Measurements from ENCODE around the gene RTBDN. TPM values are rescaled to one million over a fixed set of nuclear protein-coding genes. Genes with fewer than 3 reads are reported as not detected.

The RTBDN gene
- total RNA-seq, 4 donors from 2014 or later, result not detected

DNA sequence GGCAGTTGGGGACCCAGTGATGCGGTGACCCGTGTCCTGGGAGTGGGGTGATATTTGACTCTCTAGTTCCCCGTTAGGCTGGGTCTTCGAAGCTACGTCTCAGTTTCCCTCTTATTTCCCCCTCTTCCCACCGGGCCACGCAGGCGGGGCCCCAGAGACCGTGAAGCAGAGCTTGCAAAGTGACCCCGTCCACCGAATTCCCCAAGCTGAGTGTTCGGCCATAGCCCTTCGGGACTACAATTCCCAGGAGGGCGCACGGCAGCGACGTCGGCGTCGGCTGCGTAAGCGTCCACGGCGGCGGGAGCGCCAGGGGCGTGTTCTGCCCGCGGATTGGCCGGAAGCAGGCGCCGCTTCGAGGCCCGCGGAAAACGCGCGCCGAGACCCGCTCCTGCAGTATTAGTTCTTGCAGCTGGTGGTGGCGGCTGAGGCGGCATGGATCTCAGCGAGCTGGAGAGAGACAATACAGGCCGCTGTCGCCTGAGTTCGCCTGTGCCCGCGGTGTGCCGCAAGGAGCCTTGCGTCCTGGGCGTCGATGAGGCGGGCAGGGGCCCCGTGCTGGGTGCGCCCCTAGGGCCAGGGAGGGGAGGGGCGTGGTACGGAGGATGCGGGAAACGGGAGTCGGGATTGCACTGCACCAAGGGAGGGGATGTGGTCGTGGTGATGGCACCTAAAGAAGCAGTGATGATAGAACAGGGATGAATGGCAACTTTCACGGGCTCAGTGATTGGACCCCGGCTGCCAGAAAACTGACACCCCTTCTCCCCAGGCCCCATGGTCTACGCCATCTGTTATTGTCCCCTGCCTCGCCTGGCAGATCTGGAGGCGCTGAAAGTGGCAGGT lies 27.9 kb downstream of the RTBDN start, which contains the start of gene RNASEH2A:
Gene RNASEH2A, plus strand, starts transcription at position 343 of the 840 bp plus-strand sequence. Its CDS starts 90 bp downstream, at position 433.
- intact Hi-C loops (cut with DNase I; ENCODE audit: low total_unique reads), result no loop called here
- Histone ChIP-seq H3K27ac (peak within 1 kb of the TSS; percentile 57 to 68), H3K27me3 (no peaks in the 10 kb centered on the region), H3K9me3 (no peaks in the 10 kb centered on the region), H3K36me3 (no peaks in the 10 kb centered on the region), H3K4me1 (peaks cover 0 to 6% of the 10 kb centered on the region in 2 donors), H3K4me3 (peak within 1 kb of the TSS; percentile 43 to 54)
- TF ChIP-seq, protein P1, sequence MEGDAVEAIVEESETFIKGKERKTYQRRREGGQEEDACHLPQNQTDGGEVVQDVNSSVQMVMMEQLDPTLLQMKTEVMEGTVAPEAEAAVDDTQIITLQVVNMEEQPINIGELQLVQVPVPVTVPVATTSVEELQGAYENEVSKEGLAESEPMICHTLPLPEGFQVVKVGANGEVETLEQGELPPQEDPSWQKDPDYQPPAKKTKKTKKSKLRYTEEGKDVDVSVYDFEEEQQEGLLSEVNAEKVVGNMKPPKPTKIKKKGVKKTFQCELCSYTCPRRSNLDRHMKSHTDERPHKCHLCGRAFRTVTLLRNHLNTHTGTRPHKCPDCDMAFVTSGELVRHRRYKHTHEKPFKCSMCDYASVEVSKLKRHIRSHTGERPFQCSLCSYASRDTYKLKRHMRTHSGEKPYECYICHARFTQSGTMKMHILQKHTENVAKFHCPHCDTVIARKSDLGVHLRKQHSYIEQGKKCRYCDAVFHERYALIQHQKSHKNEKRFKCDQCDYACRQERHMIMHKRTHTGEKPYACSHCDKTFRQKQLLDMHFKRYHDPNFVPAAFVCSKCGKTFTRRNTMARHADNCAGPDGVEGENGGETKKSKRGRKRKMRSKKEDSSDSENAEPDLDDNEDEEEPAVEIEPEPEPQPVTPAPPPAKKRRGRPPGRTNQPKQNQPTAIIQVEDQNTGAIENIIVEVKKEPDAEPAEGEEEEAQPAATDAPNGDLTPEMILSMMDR (IDR thresholded peaks at IDR 0.05), result peak in 1 of 4 experiments; percentile 13
- TF ChIP-seq POLR2A (IDR thresholded peaks at IDR 0.05), result peak in 1 of 2 donors; percentile 42
- DNase-seq, result peak; percentile 85 to 90

DNA sequence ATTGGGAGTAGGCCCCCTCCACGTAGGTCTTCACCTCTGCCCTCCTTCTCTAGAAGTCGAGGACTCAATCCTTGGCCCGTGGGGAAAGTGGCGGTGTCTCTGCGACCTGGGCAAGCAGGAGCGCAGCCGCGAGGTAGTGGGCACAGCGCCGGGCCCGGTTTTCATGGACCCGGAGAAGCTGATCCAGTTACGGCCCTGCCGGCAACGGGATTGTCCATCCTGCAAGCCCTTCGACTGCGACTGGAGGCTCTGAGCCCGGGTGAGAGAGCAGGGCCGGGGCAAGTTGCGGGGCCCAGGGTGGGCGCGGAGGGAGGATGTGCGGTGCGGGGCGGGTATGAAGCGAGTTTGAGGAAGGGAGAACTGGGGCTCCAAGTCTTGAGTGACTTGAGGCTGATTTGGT lies 30.3 kb downstream of the RTBDN start:
- H3K4me1 ChIP-seq, result peaks cover 0 to 15% of the 10 kb centered on the region in 2 donors
- H3K36me3 ChIP-seq, result no peaks in the 10 kb centered on the region
- no peak overlapping the region for H3K4me3 ChIP-seq
- DNase-seq, result no peak
- H3K27me3 ChIP-seq, result no peaks in the 10 kb centered on the region
- TF ChIP-seq, protein P1 (IDR thresholded peaks at IDR 0.05), result no peak
- no peak for TF ChIP-seq POLR2A (IDR thresholded peaks at IDR 0.05)
- no peak overlapping the region for H3K27ac ChIP-seq
- intact Hi-C loops (cut with DNase I; ENCODE audit: low total_unique reads), result loop anchor here (5.0 kb wide), 1 partner anchor 37 kb away; no protein-coding TSS in a partner anchor
- no peaks in the 10 kb centered on the region for H3K9me3 ChIP-seq

DNA sequence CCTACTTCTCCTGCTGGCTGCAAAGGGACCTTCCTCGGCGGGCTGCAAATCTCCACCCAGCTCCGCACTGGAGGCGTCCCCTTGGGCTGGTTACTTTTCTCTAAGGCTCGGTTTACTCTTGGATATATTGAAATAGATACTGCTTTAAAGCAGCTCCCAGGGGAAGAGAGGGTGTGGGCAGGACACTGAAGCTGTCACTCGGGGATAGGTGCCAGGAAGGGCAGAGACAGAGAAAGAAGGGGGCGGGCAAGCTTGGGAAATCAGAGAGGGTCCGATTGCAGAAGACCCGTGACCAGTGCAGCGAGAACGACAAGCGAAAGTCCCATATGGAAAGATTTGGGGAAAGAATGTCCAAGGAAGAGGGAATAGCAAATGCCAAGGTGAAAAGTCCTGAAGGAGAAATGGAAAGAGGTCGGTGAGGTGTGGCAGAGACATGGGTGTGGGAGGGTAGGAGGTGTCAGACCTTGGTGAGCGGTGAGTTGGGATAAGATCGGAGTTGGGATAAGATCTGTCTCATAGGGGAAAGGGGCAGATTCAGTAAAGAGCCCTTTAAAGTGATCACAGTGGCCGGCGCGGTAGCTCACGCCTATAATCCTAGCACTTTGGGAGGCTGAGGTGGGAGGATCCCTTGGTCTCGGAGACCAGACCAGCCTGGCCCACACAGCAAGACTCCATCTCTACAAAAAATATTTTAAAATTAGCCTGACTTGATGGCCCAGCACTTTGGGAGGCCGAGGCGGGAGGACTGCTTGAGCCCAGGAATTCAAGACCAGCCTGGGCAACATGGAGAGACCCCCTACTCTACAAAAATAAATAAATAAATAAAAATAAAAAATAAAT lies 31.9 kb downstream of the RTBDN start:
- no peak for TF ChIP-seq POLR2A (IDR thresholded peaks at IDR 0.05)
- TF ChIP-seq, protein P1 (IDR thresholded peaks at IDR 0.05), result no peak
- Histone ChIP-seq H3K9me3 (no peaks in the 10 kb centered on the region), H3K36me3 (no peaks in the 10 kb centered on the region), H3K27me3 (no peaks in the 10 kb centered on the region), H3K27ac (peak overlapping the region; percentile 56 to 86), H3K4me1 (peaks cover 0 to 15% of the 10 kb centered on the region in 2 donors), H3K4me3 (peak overlapping the region; percentile 55 to 84)
- intact Hi-C loops (cut with DNase I; ENCODE audit: low total_unique reads), result loop anchor here (5.0 kb wide), 1 partner anchor 35 kb away; no protein-coding TSS in a partner anchor
- DNase-seq, result no peak

DNA sequence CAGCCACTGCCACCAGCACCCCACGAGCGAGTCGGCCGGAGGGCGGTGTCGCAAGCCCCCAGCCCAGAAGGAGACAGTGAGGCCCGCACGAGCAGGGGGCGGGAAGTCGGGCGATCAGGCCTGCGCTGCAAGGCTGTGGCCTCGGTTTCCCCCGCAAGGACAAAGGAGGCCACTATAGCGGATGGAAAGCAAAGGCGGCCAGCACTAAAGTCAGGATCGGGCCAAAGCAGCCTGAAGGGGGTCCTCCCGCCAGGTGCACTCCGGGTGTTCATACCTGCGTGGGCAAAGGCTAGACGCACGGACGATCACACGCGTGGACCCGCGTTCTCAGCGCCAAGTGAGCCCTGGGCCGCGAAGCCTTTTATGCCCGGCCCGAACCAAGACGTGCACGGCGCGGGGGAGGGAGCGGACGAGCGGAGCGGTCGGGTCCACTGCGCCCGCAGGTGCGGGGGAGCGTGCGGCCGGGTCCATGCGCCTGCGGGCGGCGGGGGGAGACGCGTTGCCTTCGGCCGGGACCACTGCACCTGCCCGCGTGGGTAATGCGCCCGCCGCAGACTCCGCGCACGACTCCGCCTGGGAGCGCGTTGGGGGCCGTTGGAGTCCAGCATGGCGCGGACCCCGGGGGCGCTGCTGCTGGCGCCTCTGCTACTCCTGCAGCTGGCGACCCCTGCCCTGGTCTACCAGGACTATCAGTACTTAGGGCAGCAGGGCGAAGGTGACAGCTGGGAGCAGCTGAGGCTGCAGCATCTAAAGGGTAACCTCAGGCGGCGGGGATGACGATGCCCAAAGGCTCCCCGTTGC lies 32.7 kb downstream of the RTBDN start, which contains the start of the genes PRDX2 and THSD8:
Gene PRDX2, minus strand, starts transcription at position 335 of the 801 bp plus-strand sequence. CDS start 539 bp downstream, outside the sequence.
Gene THSD8, plus strand, starts transcription at position 604 of the 801 bp plus-strand sequence. Its CDS starts 3 bp downstream, at position 607.
- Histone ChIP-seq H3K9me3 (no peaks in the 10 kb centered on the region), H3K27ac (peak within 1 kb of the TSS; percentile 56 to 86), H3K36me3 (no peaks in the 10 kb centered on the region), H3K4me1 (peaks cover 0 to 9% of the 10 kb centered on the region in 2 donors), H3K27me3 (no peaks in the 10 kb centered on the region), H3K4me3 (peak within 1 kb of the TSS; percentile 55 to 84)
- DNase-seq, result peak; percentile 72 to 80
- intact Hi-C loops (cut with DNase I; ENCODE audit: low total_unique reads), result loop anchor here (5.0 kb wide), 1 partner anchor 34 kb away; no protein-coding TSS in a partner anchor
- TF ChIP-seq, protein P1 (IDR thresholded peaks at IDR 0.05), result peak in 2 of 4 experiments; percentile 18 to 19
- peak; percentile 72 to 77 for TF ChIP-seq POLR2A (IDR thresholded peaks at IDR 0.05)
